Measurements from ENCODE around the gene FHOD3.

Gene FHOD3

DNA sequence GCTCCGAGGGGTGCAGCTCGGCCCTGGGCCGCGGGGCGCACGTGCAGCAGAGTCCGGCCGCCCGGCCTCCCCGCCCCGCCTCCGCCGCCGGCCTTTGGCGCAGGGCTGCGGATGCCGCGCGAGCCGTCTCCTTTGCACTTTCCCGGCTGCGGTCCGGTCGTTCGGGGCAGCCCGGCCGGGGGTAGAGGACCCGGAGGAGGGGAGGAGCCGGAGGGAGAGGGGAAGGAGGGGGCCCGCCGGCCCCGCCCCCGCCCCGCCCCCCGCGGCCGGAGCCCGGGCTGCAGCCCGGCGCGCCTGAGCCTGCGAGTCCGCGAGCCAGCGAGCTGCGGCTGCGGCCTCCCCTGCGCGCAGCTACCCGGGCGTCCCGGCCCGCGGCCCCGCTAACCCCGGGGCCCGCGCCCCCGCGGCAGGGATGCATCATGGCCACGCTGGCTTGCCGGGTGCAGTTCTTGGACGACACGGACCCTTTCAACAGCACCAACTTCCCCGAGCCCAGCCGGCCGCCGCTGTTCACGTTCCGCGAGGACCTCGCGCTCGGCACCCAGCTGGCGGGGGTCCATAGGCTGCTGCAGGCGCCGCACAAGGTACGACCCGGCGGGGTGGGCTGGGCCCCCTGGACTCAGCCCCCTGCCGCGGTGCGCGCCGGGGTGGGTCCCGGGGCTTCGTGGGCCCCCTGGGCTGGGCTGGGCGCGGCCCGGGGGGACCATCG is at the start of gene FHOD3:
TSS of gene FHOD3 (plus strand) at position 297 of the 709 bp plus-strand sequence. CDS start at position 420, 123 bp downstream.
- no peak for DNase-seq

DNA sequence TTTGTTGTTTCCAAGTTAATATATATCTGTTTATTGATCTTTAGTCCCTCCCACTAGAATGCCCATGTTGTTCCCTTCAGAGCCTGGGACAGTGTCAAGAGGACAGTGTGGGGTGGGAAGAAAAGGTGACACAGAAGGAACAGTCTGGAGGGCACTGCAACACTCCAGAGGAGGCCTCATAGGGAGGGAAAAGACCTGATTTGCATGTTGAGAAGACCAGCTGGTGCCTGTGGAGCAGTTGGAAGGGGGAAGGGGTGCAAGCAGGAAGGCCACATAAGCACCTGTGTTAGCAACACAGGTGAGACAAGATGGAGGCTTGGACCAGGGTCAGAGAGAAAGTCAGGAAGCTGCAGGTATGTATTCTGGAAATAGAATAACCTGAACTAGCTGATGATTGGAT is 48.1 kb upstream of the FHOD3 start:
- DNase-seq: no peak

DNA sequence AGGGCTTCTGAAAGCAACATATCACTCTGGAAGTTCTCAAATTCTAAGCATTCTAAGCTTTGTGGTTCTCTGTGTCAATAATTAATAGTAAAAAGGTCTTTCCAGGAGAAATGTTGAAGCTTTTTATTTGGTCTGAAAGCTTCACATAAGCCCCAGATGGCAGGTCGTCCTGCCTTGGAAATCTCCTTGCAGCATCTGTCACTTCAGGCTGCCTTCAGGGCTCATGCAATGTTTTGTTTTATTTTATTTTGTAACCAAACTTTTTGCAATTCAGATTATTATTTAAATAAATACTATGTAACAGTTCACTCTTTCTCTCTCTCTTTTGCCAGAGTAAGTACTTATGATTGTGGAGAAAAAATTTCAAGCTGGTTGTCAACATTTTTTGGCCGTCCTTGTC is 46.7 kb upstream of the FHOD3 start:
- DNase-seq: no peak

DNA sequence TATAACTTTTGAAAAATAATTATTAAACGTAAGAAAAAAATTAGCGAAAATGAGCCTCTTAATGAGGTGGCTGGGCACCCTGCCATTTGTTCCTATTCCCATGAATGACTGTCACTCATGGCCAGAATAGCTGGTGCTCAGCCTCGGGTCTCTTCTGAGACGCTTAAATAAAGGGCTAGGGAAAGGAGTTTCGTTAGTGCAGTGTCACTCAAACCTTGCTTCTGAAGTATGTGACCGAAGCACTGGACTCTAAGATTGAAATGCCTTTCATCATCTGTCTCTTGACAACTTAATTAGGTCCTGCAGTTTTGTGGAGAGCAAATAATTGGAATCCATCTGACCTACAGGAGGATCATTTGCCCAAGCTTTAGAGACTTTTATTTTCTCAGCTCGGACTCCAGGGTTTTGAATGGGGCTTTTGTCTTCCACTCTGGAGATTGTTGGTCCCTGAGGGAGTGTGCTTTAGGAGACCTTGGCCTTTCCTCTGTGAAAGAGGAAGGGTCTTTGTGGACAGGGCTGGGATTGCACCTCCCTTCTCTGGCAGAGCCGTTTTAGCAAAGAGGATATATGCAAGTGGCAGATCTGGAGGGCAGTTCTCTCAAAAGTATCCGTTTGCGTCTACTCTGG is 42.3 kb upstream of the FHOD3 start:
- no peak for DNase-seq

DNA sequence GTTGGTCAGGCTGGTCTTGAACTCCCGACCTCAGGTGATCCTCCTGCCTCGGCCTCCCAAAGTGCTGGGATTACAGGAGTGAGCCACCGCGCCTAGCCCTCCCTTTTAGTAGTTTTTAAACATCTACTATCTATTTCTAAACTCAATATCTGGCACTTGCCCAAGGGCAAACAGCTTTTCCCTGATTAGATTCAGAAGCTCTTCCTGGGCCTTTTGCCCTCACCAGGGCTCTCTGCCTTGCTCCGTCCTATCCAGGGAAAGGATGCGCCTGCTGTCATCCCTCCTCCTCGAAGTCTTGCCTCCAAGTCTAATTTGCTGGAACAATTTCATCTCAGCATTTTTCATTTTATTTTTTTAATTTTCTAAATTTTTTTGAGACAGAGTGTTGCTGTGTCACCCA is 41.4 kb upstream of the FHOD3 start:
- no peak for DNase-seq

DNA sequence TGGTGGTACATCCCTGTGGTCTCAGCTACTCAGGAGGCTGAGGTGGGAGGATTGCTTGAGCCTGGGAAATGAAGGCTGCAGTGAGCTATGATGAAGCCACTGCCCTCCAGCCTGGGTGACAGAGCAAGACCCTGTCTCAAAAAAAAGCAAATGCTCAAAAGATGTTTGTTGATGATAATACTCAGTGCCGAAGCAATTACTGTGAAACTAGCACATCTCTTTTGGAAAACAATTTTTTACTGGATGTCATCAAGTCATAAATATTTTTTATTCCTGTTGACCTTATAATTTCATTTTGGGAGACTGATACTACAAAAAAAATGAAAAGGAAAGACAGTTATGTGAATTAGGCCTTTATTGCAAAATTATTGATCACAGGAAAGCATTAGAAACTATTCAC is 34.5 kb upstream of the FHOD3 start:
- no peak for DNase-seq

DNA sequence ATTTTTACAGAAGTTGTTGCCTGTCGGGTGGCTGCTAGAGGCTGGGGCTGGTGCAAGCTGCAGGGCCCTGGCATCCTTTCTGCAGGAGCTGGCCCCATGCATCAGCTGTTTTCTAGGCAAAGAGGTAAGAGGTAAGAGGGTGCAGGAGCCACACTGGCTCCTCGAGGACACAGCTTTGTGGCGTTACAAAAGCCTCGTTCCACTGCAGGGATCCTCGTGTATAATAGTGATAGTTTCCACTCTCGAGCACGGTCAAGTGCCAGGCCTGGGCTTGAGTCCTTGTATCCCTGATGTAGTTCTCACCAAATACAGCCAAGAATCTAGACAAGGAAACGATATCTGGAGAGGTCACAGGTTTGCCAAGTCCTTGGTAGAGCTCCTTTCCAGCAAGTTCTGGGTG is 33.2 kb upstream of the FHOD3 start:
- no peak for DNase-seq

DNA sequence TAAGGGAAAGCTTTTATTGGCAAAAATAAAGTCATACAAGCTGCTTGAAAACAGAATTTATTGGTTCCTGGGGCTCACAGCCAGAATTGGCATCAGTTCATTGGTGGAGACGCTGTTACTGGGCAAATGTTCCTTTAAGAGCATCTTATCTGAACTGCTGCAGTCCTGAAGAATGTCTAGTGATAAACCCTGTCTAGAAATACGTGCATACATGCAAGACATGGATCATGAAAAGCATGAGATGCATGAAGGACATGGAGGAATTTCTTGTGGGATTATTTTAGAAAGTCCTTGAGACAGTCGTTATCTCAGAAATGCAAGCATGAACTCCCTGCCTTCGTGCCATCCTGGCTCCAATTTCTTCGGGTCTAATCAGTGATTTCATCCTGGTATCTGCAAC is 32.5 kb upstream of the FHOD3 start:
- DNase-seq: no peak

DNA sequence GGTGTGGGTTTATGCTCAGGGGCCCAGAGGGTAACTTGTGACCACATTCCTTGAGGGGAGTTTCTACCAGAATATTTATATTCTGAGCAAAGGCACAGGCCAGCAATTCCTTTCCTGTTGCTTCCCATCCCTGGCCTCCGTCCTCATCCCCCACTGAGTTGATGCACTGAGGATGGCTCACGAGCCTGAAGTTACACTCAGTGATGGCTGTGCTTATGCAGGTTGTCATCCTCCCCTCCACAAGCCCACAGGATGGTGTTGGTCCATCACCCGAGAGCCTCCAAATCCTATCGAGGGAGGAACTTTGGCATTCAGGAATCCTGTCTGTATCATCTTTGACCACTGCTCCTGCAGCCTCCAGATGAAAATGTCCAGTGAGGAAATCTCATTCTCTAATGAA is 28.4 kb upstream of the FHOD3 start:
- no peak for DNase-seq

DNA sequence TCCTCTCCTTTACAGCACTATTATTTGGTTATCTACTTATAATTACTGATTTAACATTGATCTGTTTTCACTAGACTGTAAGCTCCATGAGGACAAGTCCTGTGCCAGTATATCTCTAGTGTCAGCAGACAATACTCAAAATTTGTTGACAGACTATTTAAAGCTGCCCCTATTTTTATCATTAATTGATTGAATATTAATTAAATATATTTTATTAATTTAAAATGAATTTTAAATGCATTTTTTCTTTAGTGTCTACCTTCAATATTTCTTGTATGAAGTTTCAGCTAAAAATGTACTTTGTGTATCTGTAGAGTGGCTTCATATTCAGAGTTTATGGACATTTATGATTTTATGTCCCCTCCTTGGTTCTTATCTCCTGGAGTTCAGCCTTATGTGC is 26.4 kb upstream of the FHOD3 start:
- no peak for DNase-seq

DNA sequence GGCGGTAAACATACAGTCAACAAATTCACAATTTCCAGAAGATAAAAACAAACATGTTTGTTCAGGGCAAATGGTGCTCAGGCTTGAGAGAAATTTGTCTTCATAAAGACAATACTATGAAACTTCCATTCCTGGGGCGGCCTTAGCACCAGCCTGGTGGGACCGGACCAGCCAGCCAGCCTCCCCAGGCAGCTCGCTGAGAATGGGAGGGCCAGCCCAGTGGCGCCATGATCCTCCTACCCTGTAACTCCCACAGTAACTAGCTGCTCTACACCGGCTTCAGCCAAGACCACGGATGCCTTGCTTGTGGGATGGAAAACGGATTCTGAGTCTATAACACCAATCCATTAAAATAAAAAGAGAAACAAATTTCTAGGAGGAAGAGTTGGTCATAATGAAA is 24.2 kb upstream of the FHOD3 start:
- no peak for DNase-seq

DNA sequence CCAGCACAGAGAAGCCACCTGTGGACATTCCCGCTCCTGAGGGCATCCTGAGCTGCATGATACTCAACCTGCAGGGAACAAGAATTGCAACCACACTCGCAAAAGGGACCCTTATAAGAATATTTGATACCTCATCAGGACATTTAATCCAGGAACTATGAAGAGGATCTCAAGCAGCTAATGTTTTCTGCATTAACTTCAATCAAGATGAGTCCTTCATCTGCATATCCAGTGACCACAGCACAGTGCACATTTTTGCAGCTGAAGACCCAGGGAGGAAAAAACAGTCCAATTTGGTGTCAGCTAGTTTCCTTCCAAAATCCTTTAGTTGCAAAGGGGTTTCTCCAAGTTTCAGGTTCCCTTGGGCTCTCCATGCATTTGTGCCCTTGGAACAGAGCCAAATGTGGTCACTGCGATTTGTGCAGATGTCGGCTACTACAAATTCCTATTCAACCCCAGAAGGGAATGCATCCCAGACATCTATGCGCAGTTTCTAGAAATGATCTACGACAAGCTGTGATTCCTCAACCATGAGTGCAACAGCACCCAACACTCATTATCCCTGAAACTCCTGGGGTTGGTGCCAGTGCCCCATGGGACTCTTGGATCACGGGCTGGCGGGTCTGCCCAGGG is 23.3 kb upstream of the FHOD3 start:
- no peak for DNase-seq

DNA sequence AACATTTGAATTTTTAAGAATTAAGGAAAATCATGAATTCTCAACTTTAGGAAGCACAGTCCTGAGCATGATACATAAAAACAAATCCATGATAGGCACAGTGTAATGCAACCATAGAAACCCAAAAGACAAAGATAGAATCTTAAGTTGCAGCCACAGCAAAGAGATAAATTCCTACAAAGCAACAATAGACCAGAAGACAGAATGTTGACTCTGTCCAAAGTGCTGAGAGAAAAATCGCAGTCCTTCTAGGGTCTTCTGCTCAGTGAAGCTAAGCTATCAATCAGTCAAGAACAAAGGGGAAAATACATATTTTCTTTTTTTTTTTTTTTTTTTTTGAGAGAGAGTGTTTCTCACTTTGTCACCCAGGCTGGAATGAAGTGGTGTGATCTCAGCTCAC is 22.0 kb upstream of the FHOD3 start:
- DNase-seq: no peak

DNA sequence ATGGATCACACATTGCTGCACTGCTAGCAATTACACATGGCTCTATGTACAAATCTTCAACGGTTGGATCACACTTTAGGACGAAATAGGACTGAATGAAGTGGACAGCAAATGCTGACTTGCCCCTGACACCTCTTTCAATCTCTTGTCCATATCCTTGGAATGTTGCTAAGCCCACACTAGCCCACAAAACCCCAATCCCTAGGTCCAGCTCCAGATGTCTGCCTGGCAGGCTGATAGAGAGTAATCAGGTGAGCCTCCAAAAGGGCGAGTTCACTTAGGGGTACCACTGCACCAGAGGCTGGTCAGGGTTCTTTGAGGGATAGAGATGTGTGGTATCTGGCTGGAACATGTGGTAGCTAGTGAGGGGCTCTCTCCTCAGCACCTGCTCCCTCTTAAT is 18.5 kb upstream of the FHOD3 start:
- DNase-seq: no peak

DNA sequence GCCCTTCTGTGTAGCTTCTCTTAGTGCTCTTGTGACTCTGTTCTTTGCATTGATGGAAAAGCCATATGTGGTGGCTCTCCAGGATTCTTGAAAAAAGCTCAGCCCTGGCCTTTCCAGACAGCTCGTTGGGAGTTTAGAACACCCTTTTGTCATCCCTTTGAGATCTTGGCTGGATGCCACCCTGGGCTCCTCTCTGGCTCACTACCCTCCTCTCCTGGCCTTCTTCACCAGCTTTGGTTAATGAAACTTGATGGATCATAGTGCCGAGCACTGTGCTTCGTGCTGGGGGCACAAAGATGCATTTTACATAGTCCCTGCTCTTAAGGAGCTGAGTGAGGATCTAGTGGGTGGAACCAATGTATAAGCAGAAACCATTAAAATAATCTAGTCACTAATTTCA is 15.6 kb upstream of the FHOD3 start:
- DNase-seq: no peak

DNA sequence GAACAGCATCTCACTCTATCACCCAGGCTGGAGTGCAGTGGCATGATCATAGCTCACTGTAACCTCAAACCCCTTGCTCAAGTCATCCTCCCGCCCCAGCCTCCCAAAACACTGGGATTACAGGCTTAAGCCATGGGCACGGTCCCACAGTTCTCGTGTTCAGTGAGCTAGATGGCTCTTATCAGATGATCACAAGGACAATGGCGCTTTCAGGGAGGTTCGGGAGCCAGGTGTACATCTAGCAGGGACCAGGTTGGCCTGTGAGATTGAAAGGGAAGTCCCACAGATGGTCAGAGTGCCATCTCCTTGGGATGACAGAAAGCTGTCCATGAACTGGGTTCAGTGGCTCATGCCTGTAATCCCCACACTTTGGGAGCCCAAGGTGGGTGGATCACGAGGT is 14.1 kb upstream of the FHOD3 start:
- DNase-seq: no peak

DNA sequence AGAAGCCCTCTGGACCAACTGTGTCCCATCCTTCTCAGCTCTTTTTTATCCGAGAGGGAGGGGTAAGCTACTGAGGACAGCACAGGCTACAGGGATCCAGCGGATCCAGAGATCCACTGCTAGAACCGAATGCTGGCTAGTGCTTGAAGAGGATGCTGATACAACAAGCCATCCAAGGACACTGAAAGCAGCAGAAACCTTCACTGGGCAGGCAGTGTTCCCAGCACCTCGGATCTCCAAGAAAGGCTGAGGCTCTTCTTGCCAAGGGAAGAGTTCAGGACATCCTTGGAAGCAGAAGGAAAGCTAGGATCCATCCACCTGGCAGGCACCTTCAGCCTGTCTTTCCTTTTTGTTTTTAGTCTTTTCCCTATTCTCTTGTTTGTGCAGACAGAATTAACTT is 13.2 kb upstream of the FHOD3 start:
- no peak for DNase-seq

DNA sequence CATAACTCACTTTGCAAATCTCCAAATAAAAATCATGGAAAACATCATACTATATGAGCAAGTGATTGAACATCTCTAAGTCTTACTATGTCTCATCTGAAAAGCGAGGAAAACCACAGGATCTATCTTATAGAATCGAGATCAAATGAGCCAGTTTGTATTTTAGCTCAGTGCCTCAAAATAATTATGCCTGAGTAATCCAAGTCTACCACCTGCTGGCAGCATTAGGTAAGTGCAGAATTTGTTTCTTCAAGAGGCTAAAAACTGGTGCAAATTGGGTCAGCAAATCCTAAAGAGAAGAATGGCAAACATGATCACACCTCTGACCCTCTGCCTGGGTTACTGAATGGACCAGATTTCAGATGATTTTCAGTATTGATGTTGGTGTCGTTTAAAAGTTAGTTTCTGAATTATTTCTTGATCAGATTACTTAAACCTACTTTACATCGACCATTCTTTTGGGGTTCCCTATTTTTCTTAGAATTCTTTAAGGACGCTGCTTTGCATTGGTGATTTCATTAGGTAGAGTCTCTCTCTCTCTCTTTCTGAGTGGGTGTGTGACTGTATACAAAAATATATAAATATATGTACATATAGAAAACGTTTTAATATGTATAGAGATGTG is 12.7 kb upstream of the FHOD3 start:
- peak; percentile 16 for DNase-seq

DNA sequence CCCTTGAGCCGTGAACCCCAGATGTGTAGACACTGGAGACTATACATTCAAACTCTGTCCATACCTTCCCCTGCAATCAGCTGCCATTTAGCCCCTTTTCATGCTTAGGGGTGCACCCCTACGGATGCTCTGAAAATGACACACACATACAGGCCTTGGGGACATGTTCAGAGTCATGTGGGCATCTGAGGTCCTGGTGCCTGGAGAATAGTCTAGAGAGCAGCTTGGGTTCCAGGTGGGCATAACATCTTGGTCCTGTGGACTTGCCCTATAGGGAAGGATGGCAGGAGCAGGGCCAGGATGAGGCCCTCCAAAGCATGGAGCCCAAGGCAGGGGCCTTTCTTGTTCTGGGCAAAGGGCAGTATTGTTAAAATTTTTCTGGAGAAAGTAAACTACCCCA is 9.9 kb upstream of the FHOD3 start:
- no peak for DNase-seq

DNA sequence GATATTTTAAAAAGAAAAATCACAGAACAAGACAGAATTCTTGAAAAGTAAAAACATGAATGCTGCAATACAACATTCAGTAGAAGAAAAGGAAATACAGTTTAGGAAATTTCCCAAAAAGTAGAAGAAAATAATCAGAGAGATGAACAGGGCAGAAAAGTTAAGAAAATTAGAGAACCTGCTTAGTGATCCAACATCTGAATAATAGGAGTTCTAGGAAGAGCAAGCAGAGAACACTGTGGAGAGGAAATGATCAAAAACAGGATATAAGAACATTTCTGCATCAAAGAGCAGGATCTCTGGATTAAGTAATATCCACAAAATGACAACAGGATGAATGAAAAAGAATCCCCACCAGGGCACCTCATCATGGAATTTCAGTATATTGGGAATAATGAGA is 8.8 kb upstream of the FHOD3 start:
- DNase-seq: no peak

DNA sequence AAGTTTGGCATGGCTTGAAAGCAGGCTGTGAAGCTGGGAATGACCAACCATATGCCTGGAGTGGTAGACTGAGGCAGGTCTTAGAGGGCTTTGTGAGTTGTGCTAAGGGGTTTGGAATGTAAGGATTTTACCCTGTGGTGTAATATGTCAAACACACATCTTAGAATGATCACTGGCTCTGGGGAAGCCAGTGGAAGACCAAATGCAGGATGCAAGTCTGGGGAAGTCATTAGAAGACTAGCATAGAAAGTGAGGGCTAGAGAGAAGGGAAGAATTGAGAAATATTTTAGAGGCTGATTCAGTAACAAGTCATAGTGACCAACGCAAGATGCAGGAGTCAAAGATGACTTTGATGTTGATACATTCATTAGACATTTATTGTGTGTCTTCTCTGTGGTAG is 3.5 kb upstream of the FHOD3 start:
- no peak for DNase-seq

DNA sequence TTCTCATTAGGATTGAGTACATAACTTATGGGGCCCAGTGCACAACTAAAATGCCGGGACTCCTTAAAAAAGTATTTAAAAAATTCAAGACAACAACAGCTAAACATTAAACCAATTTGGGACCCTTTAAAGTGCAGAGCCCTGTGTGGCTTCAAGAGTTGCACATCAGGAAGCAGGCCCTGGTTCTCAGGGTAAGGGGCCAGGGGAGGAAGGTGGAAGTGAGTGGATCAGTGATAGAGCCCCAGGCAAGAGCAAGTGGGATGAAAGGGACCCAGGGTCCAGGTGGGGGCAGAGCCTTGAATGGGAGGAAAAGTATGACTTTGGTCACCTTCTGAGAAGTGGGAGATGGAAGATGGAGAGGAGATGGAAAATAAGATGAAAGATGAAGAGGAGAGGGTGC is 2.3 kb upstream of the FHOD3 start:
- DNase-seq: no peak

DNA sequence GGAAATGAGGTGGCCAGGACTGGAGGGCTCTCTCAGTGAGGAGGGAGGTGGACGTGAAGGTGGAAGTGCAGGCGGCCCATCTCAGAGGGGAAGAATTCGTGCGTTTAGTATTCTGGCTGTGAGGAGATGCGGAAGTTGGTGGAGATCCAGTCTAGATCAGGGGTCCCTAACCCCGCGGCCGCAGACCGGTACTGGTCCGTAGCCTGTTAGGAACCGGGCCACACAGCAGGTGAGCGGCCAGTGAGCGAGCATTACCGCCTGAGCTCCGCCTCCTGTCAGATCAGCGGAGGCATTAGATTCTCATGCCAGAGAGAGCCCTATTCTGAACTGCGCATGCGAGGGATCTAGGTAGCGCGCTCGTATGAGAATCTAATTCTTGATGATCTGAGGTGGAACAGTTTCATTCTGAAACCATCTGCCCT is 1.6 kb upstream of the FHOD3 start:
- no peak for DNase-seq

Data from stimulated activated CD4-positive, alpha-beta T cell treated with anti-CD3 and anti-CD28 coated beads, Interleukin-1b, Interleukin-23, amount 100 ng/mL, for 48 hours (primary cell).